GM10248 (cell line): Measurements from ENCODE around the gene HGFAC.

ENCODE experiments used
- CTCF ChIA-PET: fragments of 300-600 bp; sonication (Branson Sonifier 250); formaldehyde crosslinking; extraction: SDS; loops from one replicate; lab custom pipeline; 2021; ENCODE audit warnings: antibody characterized with exemption; lab: Yijun Ruan, JAX
- POLR2A ChIA-PET: fragments of 350-650 bp; sonication (Branson Sonifier 250); formaldehyde crosslinking; extraction: SDS; loops from one replicate; lab custom pipeline; 2020; ENCODE audit warnings: antibody characterized with exemption; lab: Yijun Ruan, JAX
- DNase-seq: peaks from one replicate; pipeline ENCODE4 v3.0.0; 2012; ENCODE audit errors: extremely low spot score
- TF ChIP-seq, protein P1 (sequence below): IDR thresholded peaks from 2 replicates; pipeline ENCODE4 v1.5.1; 2012; ENCODE audit warnings: mild to moderate bottlenecking, low read depth; ENCODE audit errors: extremely low read depth, missing control alignments, control extremely low read depth

Gene HGFAC

DNA sequence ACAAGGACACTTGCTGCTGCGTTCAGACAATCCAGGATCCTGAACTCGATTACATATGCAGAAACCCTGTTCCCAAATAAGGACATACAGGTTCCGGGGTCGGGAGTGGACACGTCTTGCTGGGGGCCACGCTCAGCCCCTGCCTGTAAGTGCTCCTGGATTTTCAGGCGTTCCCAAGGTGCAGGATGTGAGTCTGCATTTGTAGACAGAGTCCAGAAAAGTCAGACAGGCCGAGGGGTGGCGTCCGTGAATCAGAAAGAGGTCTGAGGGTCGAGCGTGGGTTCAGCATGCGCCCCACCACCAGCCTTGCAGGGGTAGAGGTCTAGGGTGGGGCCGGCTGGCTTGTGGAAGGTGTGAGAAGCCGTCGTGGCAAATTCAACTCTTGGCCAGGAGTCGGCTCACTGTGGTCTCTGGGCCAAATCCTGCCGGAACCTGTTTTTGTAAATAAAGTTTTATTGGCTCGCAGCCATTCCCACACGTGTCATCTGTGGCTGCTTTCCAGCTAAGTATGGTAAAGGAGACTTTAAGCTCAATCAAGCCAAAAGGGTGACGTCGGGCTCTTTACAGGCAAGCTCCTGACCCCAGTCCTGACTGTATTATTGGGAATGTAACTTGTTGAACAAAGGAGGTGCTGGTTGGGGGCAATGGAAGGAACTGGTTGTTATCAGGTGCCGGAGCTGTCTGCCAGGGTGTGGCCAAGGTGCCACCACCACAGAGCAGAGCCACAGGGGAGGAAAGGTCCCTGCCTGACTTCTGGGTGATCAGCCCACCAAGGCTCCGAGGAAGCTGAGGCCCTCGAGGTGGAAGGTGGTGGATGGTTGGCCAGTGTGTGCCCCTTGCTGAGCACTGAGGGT lies 28.7 kb downstream of the HGFAC start:
- CTCF ChIA-PET: interaction anchor here (3.7 kb wide), 1 partner anchor 10 kb away, joined by 41 read pairs; no protein-coding TSS in a partner anchor
- TF ChIP-seq, protein P1, sequence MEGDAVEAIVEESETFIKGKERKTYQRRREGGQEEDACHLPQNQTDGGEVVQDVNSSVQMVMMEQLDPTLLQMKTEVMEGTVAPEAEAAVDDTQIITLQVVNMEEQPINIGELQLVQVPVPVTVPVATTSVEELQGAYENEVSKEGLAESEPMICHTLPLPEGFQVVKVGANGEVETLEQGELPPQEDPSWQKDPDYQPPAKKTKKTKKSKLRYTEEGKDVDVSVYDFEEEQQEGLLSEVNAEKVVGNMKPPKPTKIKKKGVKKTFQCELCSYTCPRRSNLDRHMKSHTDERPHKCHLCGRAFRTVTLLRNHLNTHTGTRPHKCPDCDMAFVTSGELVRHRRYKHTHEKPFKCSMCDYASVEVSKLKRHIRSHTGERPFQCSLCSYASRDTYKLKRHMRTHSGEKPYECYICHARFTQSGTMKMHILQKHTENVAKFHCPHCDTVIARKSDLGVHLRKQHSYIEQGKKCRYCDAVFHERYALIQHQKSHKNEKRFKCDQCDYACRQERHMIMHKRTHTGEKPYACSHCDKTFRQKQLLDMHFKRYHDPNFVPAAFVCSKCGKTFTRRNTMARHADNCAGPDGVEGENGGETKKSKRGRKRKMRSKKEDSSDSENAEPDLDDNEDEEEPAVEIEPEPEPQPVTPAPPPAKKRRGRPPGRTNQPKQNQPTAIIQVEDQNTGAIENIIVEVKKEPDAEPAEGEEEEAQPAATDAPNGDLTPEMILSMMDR: no peak
- POLR2A ChIA-PET: no interaction called here
- DNase-seq: no peak

- ChIA-PET POLR2A (no interaction called here), CTCF (interaction anchor here (3.7 kb wide), 1 partner anchor 10 kb away, joined by 41 read pairs; no protein-coding TSS in a partner anchor)
- TF ChIP-seq, protein P1: no peak
- DNase-seq: no peak
These were observed 29.5 kb downstream of the HGFAC start for GRCh38 chr4:3471098-3471760.

DNA sequence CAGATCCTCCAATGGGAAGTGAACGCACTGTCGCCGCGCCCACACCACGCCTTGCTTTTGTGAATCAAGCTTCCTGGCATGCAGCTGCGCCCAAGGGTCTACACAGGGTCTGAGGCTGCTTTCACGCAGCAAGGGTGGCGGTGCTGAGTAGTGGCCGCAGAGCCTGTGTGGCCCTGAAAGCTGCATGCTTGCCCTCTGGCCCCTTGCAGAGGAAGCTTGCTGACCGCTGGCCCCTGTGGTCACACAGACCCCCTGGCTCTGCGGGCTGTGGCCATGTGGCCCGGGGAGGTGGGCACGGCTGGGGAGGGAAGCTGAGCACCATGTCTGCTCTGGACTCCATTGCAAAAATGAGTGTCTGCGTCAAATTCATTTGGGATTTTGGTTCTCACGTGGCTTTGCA lies 30.1 kb downstream of the HGFAC start:
- CTCF ChIA-PET: interaction anchor here (3.7 kb wide), 1 partner anchor 9 kb away, joined by 41 read pairs; no protein-coding TSS in a partner anchor
- DNase-seq: no peak
- POLR2A ChIA-PET: no interaction called here
- TF ChIP-seq, protein P1: no peak

DNA sequence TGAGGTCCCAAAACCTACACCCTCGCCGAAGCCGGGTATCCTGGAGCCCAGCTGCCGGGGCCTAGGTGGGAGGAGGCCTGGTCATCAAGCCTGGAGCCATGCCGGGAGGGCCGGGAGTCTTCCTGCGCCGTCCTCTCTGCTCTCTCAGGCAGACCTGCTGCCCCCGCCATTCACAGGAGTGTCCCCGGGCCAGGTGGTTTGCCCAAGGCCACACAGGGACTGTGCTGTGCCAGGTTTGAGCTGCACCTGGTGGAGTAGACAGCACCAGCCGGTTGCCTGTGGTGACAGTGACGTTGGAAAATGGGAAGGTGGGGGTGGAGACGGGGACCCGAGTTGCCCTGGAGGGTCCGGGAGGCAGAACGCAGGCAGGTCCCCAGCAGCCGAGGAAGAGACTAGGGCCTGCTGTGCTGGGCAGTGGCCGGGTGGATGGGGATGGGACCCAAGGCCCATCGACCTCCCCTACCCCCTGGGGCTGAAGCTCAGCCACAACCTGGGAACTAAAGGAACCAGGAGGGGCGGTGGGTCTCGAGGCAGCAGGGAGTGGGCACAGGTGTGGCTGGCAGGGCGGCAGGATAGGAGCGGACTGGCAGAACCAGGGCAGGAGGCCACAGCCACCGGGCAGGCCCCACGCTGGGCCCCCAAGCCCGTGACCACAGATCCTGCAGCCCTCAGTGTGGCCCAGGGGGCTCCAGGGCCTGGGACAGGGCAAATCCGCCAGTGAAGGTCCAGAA lies 30.8 kb downstream of the HGFAC start:
- CTCF ChIA-PET: interaction anchor here (3.7 kb wide), 1 partner anchor 8 kb away, joined by 41 read pairs; no protein-coding TSS in a partner anchor
- POLR2A ChIA-PET: no interaction called here
- no peak for DNase-seq
- TF ChIP-seq, protein P1: no peak

DNA sequence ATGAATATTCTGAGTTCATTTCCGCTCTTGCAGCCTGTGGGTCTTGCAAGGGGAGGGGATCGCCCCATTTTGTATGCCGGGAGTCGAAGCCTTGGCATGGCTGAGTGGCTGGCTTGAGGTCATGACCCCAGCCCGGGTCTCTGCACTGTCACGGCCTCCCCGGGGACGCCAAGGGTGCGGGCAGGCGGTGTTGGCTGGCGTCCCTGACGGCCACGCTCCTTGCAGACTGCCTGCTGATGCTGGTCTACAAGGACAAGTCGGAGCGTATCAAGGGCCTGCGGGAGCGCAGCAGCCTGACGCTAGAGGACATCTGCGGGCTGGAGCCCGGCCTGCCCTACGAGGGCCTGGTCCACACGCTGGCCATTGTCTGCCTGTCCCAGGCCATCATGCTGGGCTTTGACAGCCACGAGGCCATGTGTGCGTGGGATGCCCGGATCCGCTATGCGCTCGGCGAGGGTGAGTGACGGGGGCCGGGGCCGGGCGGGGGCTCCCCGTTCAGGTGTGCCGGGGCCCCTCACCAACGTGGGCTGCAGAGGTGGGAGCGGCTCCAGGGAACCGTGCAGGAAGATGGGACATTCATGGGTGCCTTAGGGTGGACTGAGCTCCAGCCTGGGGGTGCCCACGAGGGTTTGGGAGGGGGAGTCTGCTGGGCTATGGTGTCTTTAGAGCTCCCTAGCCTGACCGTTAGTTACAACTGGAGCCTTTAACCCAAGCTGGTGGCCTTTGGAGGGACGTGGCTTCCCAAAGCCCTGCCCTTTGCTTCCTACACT lies 31.6 kb downstream of the HGFAC start:
- no peak for DNase-seq
- ChIA-PET CTCF (no interaction called here), POLR2A (no interaction called here)
- TF ChIP-seq, protein P1: no peak
